ENCODE data around the gene RAB28. TPM values are rescaled to one million over a fixed set of nuclear protein-coding genes. Genes with fewer than 3 reads are reported as not detected.
"Not testable (repeated sequence)": the region's sequence is repeated elsewhere in the genome, so short reads cannot be mapped to it uniquely, and the experiment has no call there.

RAB28 gene
- total RNA-seq, 1 experiment from 2014 or later = 19.8 TPM

DNA sequence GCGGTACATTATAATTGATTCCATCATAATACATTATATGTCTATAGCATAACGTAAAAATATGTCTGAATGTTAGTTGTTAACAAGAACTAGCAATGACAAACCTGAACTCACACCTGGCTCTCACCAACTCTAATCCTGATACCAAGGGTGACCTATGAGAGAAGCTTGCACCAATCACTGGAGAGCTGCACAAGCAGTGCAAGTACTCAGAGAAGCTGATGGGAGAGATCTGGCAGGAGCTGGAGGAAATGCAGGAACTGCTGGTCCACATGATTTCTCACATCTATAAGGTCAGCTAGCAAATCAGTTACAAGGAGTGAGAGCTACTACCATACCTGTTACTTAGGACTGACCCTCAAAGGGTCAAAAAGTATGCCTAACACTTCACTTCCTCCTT lies 74.8 kb downstream of the RAB28 start:
- Histone ChIP-seq H2AFZ (ENCODE audit: low read length) (no peak overlapping the region), H3K56ac (ENCODE audit: insufficient read length, low read depth, low read length) (no peak overlapping the region), H4K91ac (ENCODE audit: insufficient read length, low read depth, low read length) (no peak overlapping the region), H2BK15ac (ENCODE audit: low read depth, low read length) (no peak overlapping the region), H3K18ac (ENCODE audit: insufficient read length, low read depth, low read length) (no peak overlapping the region), H2BK5ac (ENCODE audit: insufficient read length, low read length) (no peak overlapping the region), H3K79me1 (ENCODE audit: insufficient read depth, low read depth, low read length, poor library complexity, severe bottlenecking) (no peaks in the 10 kb centered on the region), H3K4me2 (ENCODE audit: insufficient read depth, insufficient read length, low read length) (no peak overlapping the region), H3K23me2 (ENCODE audit: insufficient read length, low read depth, low read length, poor library complexity, severe bottlenecking) (no peaks in the 10 kb centered on the region), H3K79me2 (ENCODE audit: insufficient read depth, low read length) (no peaks in the 10 kb centered on the region), H4K20me1 (ENCODE audit: control insufficient read depth, insufficient read depth, insufficient read length) (no peaks in the 10 kb centered on the region), H3K9ac (ENCODE audit: extremely low read depth, insufficient read length, low read length) (no peak overlapping the region), H3K14ac (ENCODE audit: insufficient read depth, low read length) (no peak overlapping the region), H3K23ac (ENCODE audit: insufficient read length, low read depth, low read length) (no peak overlapping the region), H3K27me3 (ENCODE audit: insufficient read depth, low read length) (no peaks in the 10 kb centered on the region; the same call in 1 of the 2 replicates), H3K9me3 (ENCODE audit: control insufficient read depth, low read depth, low read length) (no peaks in the 10 kb centered on the region), H3K27ac (ENCODE audit: insufficient read length, low read depth, low read length) (no peak overlapping the region), H3K4me1 (ENCODE audit: insufficient read depth, low read length) (peaks cover 4% of the 10 kb centered on the region; the same call in 1 of the 2 replicates), H4K8ac (replicated peaks; ENCODE audit: insufficient read length, low read depth, low read length) (no peak overlapping the region), H2BK120ac (ENCODE audit: low read depth, low read length, poor library complexity, severe bottlenecking) (no peak overlapping the region), H3T11ph (ENCODE audit: low read length) (no peak overlapping the region), H3K4ac (ENCODE audit: low read depth, low read length) (no peak overlapping the region), H2BK12ac (ENCODE audit: insufficient read length, low read depth, low read length) (no peak overlapping the region), H2BK20ac (ENCODE audit: low read depth, low read length, poor library complexity, severe bottlenecking) (no peak overlapping the region), H4K5ac (ENCODE audit: insufficient read length, low read depth, low read length) (no peak overlapping the region), H2AK5ac (ENCODE audit: insufficient read length, low read length) (no peak overlapping the region)
- peaks cover 6 to 11% of the 10 kb centered on the region in 2 experiments for H3K4me1 Mint-ChIP-seq
- no peaks in the 10 kb centered on the region for H3K27me3 Mint-ChIP-seq (ENCODE audit: low read depth)
- no CpG with 5 or more reads among the region's 2 CpGs for WGBS (ENCODE audit: extremely low coverage, insufficient read length, low lambda C conversion rate)
- peaks cover 8 to 11% (median 11%) of the 10 kb centered on the region in 3 experiments; a peak in 5 of 7 replicates for H3K36me3 Mint-ChIP-seq (ENCODE audit: insufficient read depth in 1 of 3, low read depth in 3 of 3)
- no peaks in the 10 kb centered on the region for H3K9me3 Mint-ChIP-seq
- no peak for DNase-seq
- no peak for TF ChIP-seq CTCF (conservative IDR thresholded peaks at IDR 0.05)
- no peak overlapping the region for H3K4me3 Mint-ChIP-seq
- H3K27ac Mint-ChIP-seq = no peak overlapping the region

DNA sequence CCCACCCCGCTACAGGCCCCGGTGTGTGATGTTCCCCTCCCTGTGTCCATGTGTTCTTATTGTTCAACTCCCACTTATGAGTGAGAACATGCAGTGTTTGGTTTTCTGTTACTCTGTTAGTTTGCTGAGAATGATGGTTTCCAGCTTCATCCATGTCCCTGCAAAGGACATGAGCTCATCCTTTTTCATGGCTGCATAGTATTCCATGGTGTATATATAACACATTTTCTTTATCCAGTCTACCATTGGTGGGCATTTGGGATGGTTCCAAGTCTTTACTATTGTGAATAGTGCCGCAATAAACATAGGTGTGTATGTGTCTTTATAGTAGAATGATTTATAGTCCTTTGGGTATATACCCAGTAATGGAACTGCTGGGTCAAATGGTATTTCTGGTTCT lies 78.0 kb downstream of the RAB28 start:
- peaks cover 8 to 11% (median 11%) of the 10 kb centered on the region in 3 experiments; a peak in 5 of 7 replicates for H3K36me3 Mint-ChIP-seq (ENCODE audit: insufficient read depth in 1 of 3, low read depth in 3 of 3)
- not testable (repeated sequence) for H3K4me2 ChIP-seq (ENCODE audit: insufficient read depth, insufficient read length, low read length); H2BK15ac ChIP-seq (ENCODE audit: low read depth, low read length); H2AK5ac ChIP-seq (ENCODE audit: insufficient read length, low read length); H3T11ph ChIP-seq (ENCODE audit: low read length); H3K9me3 ChIP-seq (ENCODE audit: control insufficient read depth, low read depth, low read length); H3K56ac ChIP-seq (ENCODE audit: insufficient read length, low read depth, low read length); H2AFZ ChIP-seq (ENCODE audit: low read length); H4K20me1 ChIP-seq (ENCODE audit: control insufficient read depth, insufficient read depth, insufficient read length); H3K18ac ChIP-seq (ENCODE audit: insufficient read length, low read depth, low read length); H3K27me3 Mint-ChIP-seq (ENCODE audit: low read depth); H3K9ac ChIP-seq (ENCODE audit: extremely low read depth, insufficient read length, low read length); H4K91ac ChIP-seq (ENCODE audit: insufficient read length, low read depth, low read length); H3K4me3 Mint-ChIP-seq; DNase-seq; H3K23me2 ChIP-seq (ENCODE audit: insufficient read length, low read depth, low read length, poor library complexity, severe bottlenecking); H3K4me1 ChIP-seq (ENCODE audit: insufficient read depth, low read length); H2BK20ac ChIP-seq (ENCODE audit: low read depth, low read length, poor library complexity, severe bottlenecking); H3K27me3 ChIP-seq (ENCODE audit: insufficient read depth, low read length); H3K4me1 Mint-ChIP-seq; H3K4ac ChIP-seq (ENCODE audit: low read depth, low read length); H4K8ac ChIP-seq (replicated peaks; ENCODE audit: insufficient read length, low read depth, low read length); H3K79me1 ChIP-seq (ENCODE audit: insufficient read depth, low read depth, low read length, poor library complexity, severe bottlenecking); H3K27ac Mint-ChIP-seq; H3K9me3 Mint-ChIP-seq; H2BK5ac ChIP-seq (ENCODE audit: insufficient read length, low read length); H2BK120ac ChIP-seq (ENCODE audit: low read depth, low read length, poor library complexity, severe bottlenecking); H3K23ac ChIP-seq (ENCODE audit: insufficient read length, low read depth, low read length); H3K79me2 ChIP-seq (ENCODE audit: insufficient read depth, low read length); H3K27ac ChIP-seq (ENCODE audit: insufficient read length, low read depth, low read length); H4K5ac ChIP-seq (ENCODE audit: insufficient read length, low read depth, low read length); H2BK12ac ChIP-seq (ENCODE audit: insufficient read length, low read depth, low read length); H3K14ac ChIP-seq (ENCODE audit: insufficient read depth, low read length)
- WGBS (ENCODE audit: extremely low coverage, insufficient read length, low lambda C conversion rate) = no CpG with 5 or more reads among the region's 3 CpGs
